Hematopoietic multipotent progenitor cell treated with erythropoietin and hydrocortisone succinate and interleukin-3 and kit ligand, for 17 days (in vitro differentiated cells): ENCODE results near the gene SPTB.

Experiments
- DNase-seq: peaks from one replicate; pipeline ENCODE4 v3.0.0-alpha.2; 2015; ENCODE audit warnings: low spot score

The SPTB gene

DNA sequence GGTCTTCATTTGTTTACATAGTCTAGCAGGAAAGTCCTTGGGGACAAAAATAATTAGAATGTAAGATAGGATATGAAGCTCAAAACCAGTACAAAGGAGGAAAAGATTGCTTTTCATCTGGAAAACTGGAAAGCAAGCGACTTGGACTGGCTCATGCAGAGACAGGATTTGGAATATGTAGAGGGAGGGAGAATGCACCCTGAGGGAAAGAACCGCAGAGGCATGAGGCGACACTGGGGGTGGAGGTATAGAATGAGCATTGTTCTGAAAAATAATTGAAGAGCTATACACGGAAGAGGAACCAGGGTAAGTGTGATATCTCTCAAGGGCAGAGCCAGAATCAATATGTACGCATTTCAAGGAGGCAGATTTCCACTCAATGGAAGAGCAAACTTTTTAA lies 90.0 kb downstream of the SPTB start:
- DNase-seq, result no peak

GRCh38 chr14:64788706-64789105 lies 91.0 kb downstream of the SPTB start:
- DNase-seq, result no peak

DNA sequence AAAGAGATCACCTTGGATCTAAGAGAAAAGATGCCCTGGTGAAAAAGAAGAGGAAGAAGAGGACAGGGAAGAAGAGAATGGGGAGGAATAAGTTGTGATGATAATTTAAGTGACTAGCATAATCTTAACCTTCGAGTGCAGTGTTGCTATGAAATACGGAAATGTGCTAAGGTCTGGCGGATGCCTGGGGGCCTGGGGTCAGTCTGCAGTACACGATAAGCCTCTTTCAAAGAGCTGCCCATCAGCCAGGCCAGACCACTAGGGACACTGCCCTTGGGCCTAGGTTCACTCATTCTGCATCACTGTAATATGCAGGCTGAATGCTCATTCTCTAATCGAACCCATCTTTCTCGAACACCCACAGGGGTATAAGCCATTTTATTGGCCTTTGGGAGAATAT lies 92.1 kb downstream of the SPTB start:
- no peak for DNase-seq

- no peak for DNase-seq
Observed at GRCh38 chr14:64786296-64787149, 93.2 kb downstream of the SPTB start.

DNA sequence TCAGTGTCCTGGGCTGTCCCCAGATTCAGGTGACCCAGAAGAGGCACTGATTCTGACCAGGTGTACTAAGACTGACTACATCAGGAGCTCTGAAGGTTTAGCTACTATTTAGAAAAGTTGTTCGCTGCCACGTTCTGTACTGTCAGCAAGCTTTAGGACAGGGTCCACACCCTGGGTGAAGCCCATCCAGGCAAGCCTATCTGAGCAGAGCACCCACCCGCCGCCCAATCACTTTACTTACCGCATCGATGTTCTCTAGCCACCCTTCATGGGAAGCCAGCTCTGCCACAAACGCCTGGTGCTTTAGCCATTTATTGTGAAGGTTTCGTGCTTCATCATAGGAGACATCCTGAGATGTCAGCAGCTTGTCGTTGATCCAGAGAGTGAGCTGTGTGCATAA lies 95.7 kb downstream of the SPTB start:
- DNase-seq, result no peak

DNA sequence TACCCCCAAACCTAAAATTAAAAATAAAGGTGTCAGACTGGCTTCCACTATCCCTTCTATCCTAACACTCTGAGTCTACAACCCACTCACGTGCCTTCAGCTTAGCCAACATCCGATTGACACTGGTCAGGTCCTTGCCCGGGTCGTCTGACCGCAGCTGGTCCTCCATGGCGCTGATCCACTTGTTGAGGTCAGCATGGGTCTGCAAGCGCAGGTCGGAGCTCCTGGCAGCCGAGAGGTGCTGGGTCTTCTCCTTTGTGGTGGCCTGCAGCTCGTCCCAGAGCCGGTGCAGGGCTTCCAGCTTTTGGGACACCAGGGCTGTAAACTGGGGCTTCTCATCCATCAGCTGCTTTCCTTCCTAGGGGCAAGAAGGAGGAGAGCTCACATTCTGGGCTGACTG lies 97.5 kb downstream of the SPTB start:
- no peak for DNase-seq

DNA sequence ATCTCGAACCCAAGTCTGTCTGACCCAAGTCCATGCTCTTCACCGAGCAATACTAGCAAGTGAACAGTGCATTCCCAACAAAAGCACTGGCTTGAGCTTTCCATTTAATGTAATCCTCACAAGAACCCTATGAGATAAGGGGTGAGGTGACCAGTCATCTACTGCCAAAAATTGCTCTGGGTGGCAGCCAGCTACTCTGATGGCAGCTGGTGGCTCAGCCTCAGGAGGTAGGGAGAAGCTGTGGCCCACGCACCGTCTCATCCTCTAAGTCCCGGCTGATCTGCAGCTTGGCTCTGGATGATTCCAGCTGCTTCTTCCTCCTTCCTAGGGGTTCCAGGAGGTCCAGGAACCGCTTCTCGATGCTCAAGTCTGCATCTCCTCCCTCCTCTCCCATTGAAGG lies 100.2 kb downstream of the SPTB start:
- no peak for DNase-seq

- no peak for DNase-seq
Observed at GRCh38 chr14:64778104-64778754, 101.5 kb downstream of the SPTB start.

GRCh38 chr14:64777461-64777860 lies 102.2 kb downstream of the SPTB start:
- no peak for DNase-seq

DNA sequence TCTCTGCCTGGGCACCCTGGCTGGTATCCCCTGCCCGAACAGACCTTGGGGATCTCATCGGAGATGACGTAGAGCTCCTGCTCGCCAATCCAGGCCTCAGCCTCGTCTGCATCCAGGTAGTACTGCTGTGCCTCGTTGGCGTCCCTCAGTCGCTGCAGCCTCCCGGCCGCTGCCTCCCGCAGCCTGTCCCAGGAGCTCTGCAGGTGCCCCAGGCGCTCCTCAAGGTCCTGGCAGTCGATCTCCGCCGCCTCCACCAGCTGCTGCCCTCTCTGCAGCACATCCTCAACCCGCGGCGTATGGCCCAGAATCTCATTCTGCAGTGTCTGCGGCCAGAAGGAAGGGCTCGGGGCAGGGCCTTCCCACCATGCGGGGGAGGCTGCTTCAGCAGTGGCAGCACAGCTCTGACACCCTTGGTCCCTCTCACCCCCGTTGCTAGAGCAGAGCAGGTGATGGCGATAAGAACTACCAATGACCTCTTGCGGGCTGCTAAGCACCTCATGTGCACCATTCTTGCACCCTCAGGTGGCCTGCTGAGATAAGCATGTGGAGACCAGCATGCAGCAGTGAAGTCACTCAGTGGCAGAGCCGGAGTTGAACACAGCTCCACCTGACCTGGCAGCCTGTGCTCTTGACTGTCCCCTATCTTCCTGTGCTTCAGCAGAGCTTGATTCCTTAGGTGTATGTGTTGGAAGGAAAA lies 104.5 kb downstream of the SPTB start:
- DNase-seq, result no peak

GRCh38 chr14:64774272-64774671 lies 105.4 kb downstream of the SPTB start:
- no peak for DNase-seq

DNA sequence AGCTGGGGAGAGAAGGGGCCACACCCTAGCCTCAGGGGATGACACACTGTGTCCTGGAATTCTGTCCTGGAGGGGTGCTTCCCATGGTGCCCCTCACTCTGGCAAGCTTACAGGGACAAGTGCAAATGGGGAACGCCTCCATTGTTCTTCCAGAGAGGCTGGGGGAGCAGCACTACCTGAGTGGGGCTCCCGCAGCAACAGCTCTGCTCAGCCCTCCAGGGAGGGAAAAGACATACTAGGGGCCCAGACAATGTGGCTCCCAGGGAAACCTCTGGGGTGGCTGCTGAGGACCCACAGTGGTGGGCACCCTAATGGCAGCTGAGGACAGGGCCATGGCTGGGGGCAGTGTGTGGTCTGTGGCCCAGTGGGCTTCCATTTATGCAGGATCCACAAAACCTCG lies 106.1 kb downstream of the SPTB start:
- DNase-seq, result no peak

- DNase-seq, result no peak
Observed at GRCh38 chr14:64773046-64773445, 106.7 kb downstream of the SPTB start.

- no peak for DNase-seq
Observed at GRCh38 chr14:64772397-64772950, 107.2 kb downstream of the SPTB start.

DNA sequence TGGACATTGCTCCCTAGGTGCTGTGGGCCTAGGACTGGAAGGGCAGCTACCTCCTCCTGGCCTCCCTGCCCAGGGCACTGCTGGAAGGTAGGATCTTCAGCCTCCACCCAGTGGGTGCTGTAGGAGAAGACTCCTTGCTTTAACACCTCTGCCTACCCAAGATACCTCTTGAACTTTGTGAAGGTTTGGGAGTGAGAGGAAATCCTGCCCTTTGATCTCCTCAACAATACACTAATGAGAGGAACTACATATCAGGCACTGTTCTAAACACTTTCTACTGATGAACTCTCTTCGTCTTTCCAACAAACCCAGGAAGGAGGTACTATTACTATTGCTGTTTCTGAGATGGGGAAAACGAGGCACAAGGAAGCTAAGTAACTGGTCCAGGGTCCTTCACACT lies 108.5 kb downstream of the SPTB start:
- DNase-seq, result no peak

DNA sequence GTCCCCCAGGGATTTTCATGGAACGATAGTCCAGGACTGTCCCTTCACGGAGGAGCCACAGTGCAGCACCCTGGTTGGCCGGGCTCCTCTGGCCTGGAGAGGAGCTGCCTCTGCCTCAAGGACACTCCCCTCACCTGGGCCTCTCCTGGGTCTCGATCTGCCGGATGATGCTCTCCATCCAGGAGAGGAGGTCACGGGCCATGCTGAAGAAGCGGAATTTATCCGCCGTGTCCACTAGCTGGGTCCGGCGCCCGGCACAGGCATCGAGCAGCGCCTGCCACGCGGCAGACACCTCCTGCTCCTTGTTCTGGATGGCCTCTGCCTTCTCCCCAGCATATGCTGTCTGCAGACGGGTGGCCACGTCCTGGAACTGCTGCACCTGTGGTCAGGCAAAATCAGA lies 109.0 kb downstream of the SPTB start:
- no peak for DNase-seq

- DNase-seq, result no peak
Observed at GRCh38 chr14:64769096-64770020, 110.3 kb downstream of the SPTB start.

DNA sequence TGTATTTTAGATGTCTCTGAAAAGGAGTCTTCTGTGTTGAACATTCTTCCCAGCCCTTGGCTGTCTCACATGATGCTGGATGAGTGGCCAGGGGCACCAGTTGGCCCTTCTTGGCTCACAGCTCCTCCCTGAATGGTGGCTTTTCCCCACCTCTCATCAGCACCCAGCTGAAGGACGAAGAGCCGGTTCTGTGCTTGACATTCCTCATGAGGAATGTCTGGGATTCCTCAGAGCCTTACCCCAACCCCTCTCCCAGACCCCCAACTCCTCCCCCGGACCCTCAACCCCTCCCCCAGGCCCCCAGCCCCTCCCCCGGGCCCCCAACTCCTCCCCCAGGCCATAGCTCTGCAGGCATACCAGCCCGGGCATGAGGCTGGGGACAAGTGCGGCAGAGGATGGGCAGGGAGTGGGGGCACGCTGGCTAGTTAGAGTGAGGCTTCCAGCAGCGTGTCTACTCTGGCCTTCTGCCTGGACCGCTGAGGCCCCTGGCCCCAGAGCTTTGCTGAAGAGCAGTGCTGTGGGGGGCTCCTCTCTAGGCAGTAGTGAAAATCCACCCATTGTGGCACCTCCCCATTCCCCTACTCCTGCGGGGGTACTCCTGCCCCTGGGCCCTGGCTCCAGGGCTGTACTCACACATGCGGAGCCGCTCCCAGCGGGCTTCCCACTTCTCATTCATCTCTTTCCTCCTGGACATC lies 111.2 kb downstream of the SPTB start:
- no peak for DNase-seq

- DNase-seq, result no peak
Observed at GRCh38 chr14:64767215-64767964, 112.3 kb downstream of the SPTB start.

DNA sequence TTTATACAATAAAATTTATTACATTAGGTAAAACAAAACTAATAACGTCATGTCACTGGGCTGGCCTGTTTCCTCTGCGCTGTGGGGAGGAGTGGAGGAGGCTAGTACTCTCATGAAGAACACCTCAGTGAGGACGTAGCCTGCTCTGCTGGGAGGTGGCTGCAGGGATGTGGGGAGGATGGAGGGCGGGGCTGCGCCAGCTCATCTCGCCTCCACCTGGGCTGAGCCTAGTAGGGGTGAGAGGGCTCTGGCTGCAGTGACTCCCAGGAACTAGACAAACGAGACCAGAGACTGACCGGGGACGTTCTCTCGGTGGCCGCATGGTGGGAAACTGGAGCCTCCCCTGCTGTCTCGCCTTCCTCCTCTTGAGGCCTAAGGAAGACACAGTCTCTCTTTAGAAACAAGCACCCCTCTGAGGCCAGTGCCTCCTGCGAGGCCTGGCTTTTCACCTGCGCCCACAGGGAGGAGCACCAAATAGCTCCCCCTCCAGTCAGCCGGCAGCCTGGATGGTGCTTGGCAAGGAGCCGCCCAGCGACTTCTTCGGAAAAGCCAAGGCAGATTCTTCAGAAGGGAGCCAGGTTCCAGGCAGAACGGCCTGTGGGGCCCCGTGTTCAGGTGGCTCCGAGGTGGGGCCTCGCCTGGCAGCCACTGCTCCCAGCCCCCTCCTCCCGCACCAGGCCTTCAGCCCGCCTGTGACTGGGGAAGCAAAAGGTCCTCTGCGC lies 113.1 kb downstream of the SPTB start:
- no peak for DNase-seq
